Endodermal cell (in vitro differentiated cells): ENCODE measurements around the gene SPAM1. TPM values are rescaled to one million over a fixed set of nuclear protein-coding genes. Genes with fewer than 3 reads are reported as not detected.

Experiments used
- DNase-seq: peaks from one replicate; pipeline ENCODE4 v3.0.0-alpha.2; 2017
- H3K27ac ChIP-seq: 2 replicates; pipeline ENCODE4 v1.5.1; 2013; ENCODE audit warnings: mild to moderate bottlenecking, low read depth, low read length, moderate library complexity
- H3K27me3 ChIP-seq: 2 replicates; pipeline ENCODE4 v1.6.1; 2013; ENCODE audit warnings: mild to moderate bottlenecking, low read length, moderate library complexity; ENCODE audit not compliant: insufficient read depth, control insufficient read depth, poor library complexity, severe bottlenecking
- H3K36me3 ChIP-seq: 2 replicates; pipeline ENCODE4 v1.7.0; 2013; ENCODE audit warnings: mild to moderate bottlenecking, low read length, moderate library complexity; ENCODE audit not compliant: control insufficient read depth, insufficient read depth
- H3K4me1 ChIP-seq: one replicate; pipeline ENCODE4 v1.7.0; 2013; ENCODE audit warnings: low read length; ENCODE audit not compliant: control insufficient read depth, insufficient read depth
- H3K4me3 ChIP-seq: 2 replicates; pipeline ENCODE4 v1.5.1; 2013; ENCODE audit warnings: mild to moderate bottlenecking, low read length, moderate library complexity
- H3K9ac ChIP-seq: 2 replicates; pipeline ENCODE4 v1.6.1; 2013; ENCODE audit warnings: mild to moderate bottlenecking, low read length, moderate library complexity; ENCODE audit not compliant: poor library complexity, severe bottlenecking; ENCODE audit errors: extremely low read depth
- H3K9me3 ChIP-seq: 2 replicates; pipeline ENCODE4 v1.6.1; 2013; ENCODE audit warnings: mild to moderate bottlenecking, low read length, moderate library complexity; ENCODE audit not compliant: control insufficient read depth
- H3K27ac Mint-ChIP-seq: 2 replicates; pipeline ENCODE4 v1.8.0; 2020; ENCODE audit warnings: mixed read lengths
- H3K27me3 Mint-ChIP-seq: 2 replicates; pipeline ENCODE4 v1.8.0; 2021; ENCODE audit warnings: mild to moderate bottlenecking, mixed read lengths; ENCODE audit not compliant: insufficient read depth
- H3K36me3 Mint-ChIP-seq: 2 replicates; pipeline ENCODE4 v1.8.0; 2020; ENCODE audit warnings: low read depth, mixed read lengths
- H3K4me1 Mint-ChIP-seq: 2 replicates; pipeline ENCODE4 v1.8.0; 2020; ENCODE audit warnings: mixed read lengths
- H3K4me3 Mint-ChIP-seq: 2 replicates; pipeline ENCODE4 v1.8.0; 2020; ENCODE audit warnings: mild to moderate bottlenecking, moderate library complexity, mixed read lengths
- H3K9me3 Mint-ChIP-seq: 2 replicates; pipeline ENCODE4 v1.8.0; 2020; ENCODE audit warnings: mild to moderate bottlenecking, mixed read lengths
- CTCF ChIP-seq: fragments of 200-600 bp; sonication (generic); conservative IDR thresholded peaks from 2 replicates; pipeline ENCODE4 v1.5.0; 2021; ENCODE audit warnings: antibody characterized with exemption, mild to moderate bottlenecking
- WGBS, 2 experiments: methylation state at CpG; one replicate each; pipeline versions ENCODE4 v1.1.5 to v1.1.7; 2013; ENCODE audit warnings: missing lambda C conversion rate in 2 of 2, mixed read lengths in 1 of 2; ENCODE audit not compliant: insufficient coverage in 1 of 2, insufficient read length in 1 of 2; 5-methylcytosine and 5-hydroxymethylcytosine counted together
- total RNA-seq, 2 donors: library from RNA; stranded (reverse); fragmentation: NEBNext Ultra II Directional in 1 of 2; extraction: Animal tissue kit (Norgen Biotek cat#: 25700) in 1 of 2; gene quantifications; 2 replicates in 1 of 2; 3 replicates in 1 of 2; pipeline ENCODE4 v1.2.1, GENCODE V29; 2021

The SPAM1 gene
- total RNA-seq, 2 donors from 2014 or later: 0.18 to 0.49 TPM

DNA sequence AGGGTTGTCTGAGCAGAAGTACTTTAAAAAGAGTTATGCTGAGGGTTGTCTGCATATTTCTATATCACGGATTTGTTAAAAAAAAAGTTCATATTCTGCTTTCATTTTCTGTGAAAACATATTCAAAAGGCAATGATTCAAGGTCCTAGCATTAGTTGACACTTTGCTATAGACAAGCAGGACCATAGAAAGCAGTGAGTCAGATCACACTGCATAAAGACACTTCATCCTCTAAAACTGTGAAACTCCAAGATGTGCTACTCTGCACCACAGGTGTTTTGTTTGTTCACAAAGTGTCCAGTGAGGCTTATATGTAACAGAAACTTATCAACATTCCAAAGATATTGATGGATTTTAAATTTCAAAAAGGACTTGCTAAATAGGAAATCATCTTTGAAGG, 47.0 kb downstream of the SPAM1 start:
- peaks cover 7% of the 10 kb centered on the region for H3K4me1 Mint-ChIP-seq
- no peak for TF ChIP-seq CTCF

DNA sequence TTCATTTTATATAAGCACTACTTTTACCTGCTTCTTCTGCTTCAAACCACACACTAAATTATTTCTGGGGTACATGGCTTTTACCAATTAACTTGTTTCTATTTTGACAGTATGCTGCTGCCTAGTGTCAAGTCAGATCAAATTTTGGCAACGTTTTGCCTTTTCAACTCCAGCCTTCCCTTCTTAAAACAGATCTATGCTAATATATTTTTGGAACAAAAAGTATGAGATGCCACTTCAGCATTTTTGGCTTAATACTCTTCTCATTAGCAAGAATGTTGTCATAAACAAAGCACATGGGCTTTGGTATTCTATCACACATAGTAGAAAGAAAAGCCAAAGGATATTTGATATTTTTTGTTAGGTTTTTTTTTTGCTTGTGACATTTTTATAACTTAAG, 47.8 kb downstream of the SPAM1 start:
- Histone ChIP-seq H3K36me3 (no peaks in the 10 kb centered on the region), H3K4me3 (no peak overlapping the region), H3K4me1 (no peaks in the 10 kb centered on the region), H3K9ac (no peak overlapping the region), H3K9me3 (no peaks in the 10 kb centered on the region), H3K27ac (no peak overlapping the region), H3K27me3 (no peaks in the 10 kb centered on the region)
- Mint-ChIP-seq H3K4me1 (peaks cover 7% of the 10 kb centered on the region), H3K4me3 (no peak overlapping the region), H3K27ac (no peak overlapping the region), H3K27me3 (no peaks in the 10 kb centered on the region), H3K9me3 (no peaks in the 10 kb centered on the region), H3K36me3 (no peaks in the 10 kb centered on the region)
- 68% methylated on average over 1 of the region's 1 CpG; no CpG with 5 or more reads in 1 of the 2 experiments for WGBS, 2 experiments
- no peak for TF ChIP-seq CTCF
- DNase-seq: no peak

More for the DNA sequence above, 47.0 kb downstream of the SPAM1 start:
- Histone ChIP-seq H3K27ac (no peak overlapping the region), H3K27me3 (no peaks in the 10 kb centered on the region), H3K36me3 (no peaks in the 10 kb centered on the region), H3K9ac (no peak overlapping the region), H3K9me3 (no peaks in the 10 kb centered on the region), H3K4me3 (no peak overlapping the region), H3K4me1 (no peaks in the 10 kb centered on the region)
- Mint-ChIP-seq H3K4me3 (no peak overlapping the region), H3K9me3 (no peaks in the 10 kb centered on the region), H3K27me3 (no peaks in the 10 kb centered on the region), H3K27ac (no peak overlapping the region), H3K36me3 (no peaks in the 10 kb centered on the region)
- DNase-seq: no peak
- 86 to 100% methylated on average over 1 of the region's 1 CpG for WGBS, 2 experiments

GRCh38 chr7:123974326-123974908, 49.4 kb downstream of the SPAM1 start:
- no peak overlapping the region for H3K27ac Mint-ChIP-seq
- 92 to 96% methylated on average over 6 to 7 of the region's 7 CpGs for WGBS, 2 experiments
- DNase-seq: no peak

More at GRCh38 chr7:123974326-123974908, 49.4 kb downstream of the SPAM1 start:
- no peaks in the 10 kb centered on the region for H3K4me1 ChIP-seq
- H3K27ac ChIP-seq: no peak overlapping the region
- peaks cover 7% of the 10 kb centered on the region for H3K4me1 Mint-ChIP-seq
- H3K4me3 ChIP-seq: no peak overlapping the region
- no peaks in the 10 kb centered on the region for H3K27me3 Mint-ChIP-seq
- H3K4me3 Mint-ChIP-seq: no peak overlapping the region
- no peaks in the 10 kb centered on the region for H3K36me3 ChIP-seq
- no peaks in the 10 kb centered on the region for H3K9me3 Mint-ChIP-seq
- H3K36me3 Mint-ChIP-seq: no peaks in the 10 kb centered on the region
- no peak overlapping the region for H3K9ac ChIP-seq
- no peak for TF ChIP-seq CTCF
- no peaks in the 10 kb centered on the region for H3K9me3 ChIP-seq
- H3K27me3 ChIP-seq: no peaks in the 10 kb centered on the region
